HG02759 (cell line): ENCODE data around the gene BCAP29.

Experiments used
- ATAC-seq: cut with Tn5 transposase; IDR thresholded peaks from one replicate; pipeline ENCODE4 v1.9.1; 2021; ENCODE audit warnings: mild to moderate bottlenecking, moderate library complexity; ENCODE audit not compliant: unreplicated experiment

BCAP29 gene

GRCh38 chr7:107661081-107661864, 81.2 kb downstream of the BCAP29 start:
- peak; percentile 63 for ATAC-seq

GRCh38 chr7:107661865-107662379, 81.9 kb downstream of the BCAP29 start:
- ATAC-seq: no peak

GRCh38 chr7:107663196-107663595, 83.2 kb downstream of the BCAP29 start:
- ATAC-seq: no peak

GRCh38 chr7:107666790-107667189, 86.7 kb downstream of the BCAP29 start:
- no peak for ATAC-seq

GRCh38 chr7:107667341-107667740, 87.3 kb downstream of the BCAP29 start:
- ATAC-seq: no peak

- ATAC-seq: no peak
Measured at GRCh38 chr7:107668296-107668695, 88.2 kb downstream of the BCAP29 start.
